Stimulated activated CD8-positive, alpha-beta memory T cell treated with anti-CD3 and anti-CD28 coated beads, Interleukin-4, amount 100 ng/mL, for 24 hours (primary cell): ENCODE results near the gene DDX27.
"Not testable (repeated sequence)": the region's sequence is repeated elsewhere in the genome, so short reads cannot be mapped to it uniquely, and the experiment has no call there.

Experiments used
- DNase-seq: peaks from one replicate; pipeline ENCODE4 v3.0.0-alpha.2; 2020; ENCODE audit warnings: low read depth

DDX27 gene

GRCh38 chr20:49219091-49219923 is at the start of gene DDX27:
TSS of gene DDX27 (plus strand) at chr20:49219416. CDS start at chr20:49219449, 33 bp downstream.
- DNase-seq = peak; percentile 92

- no peak for DNase-seq
Measured at GRCh38 chr20:49169547-49169946, 49.7 kb upstream of the DDX27 start.

- no peak for DNase-seq
Measured at GRCh38 chr20:49170714-49171113, 48.5 kb upstream of the DDX27 start.

- no peak for DNase-seq
Measured at GRCh38 chr20:49171909-49172308, 47.3 kb upstream of the DDX27 start.

GRCh38 chr20:49172413-49172812 is 46.8 kb upstream of the DDX27 start:
- DNase-seq = no peak

- no peak for DNase-seq
Measured at GRCh38 chr20:49174183-49174582, 45.0 kb upstream of the DDX27 start.

- no peak for DNase-seq
Measured at GRCh38 chr20:49179368-49180277, 39.6 kb upstream of the DDX27 start.

GRCh38 chr20:49181265-49181877 is 37.8 kb upstream of the DDX27 start:
- no peak for DNase-seq

- no peak for DNase-seq
Measured at GRCh38 chr20:49183444-49183843, 35.8 kb upstream of the DDX27 start.

- not testable (repeated sequence) for DNase-seq
Measured at GRCh38 chr20:49184084-49184501, 35.1 kb upstream of the DDX27 start.

GRCh38 chr20:49184691-49185070 is 34.5 kb upstream of the DDX27 start:
- DNase-seq = no peak

GRCh38 chr20:49185071-49185761 is 34.0 kb upstream of the DDX27 start:
- DNase-seq = no peak

GRCh38 chr20:49186535-49187329 is 32.5 kb upstream of the DDX27 start:
- peak; percentile 46 for DNase-seq

- DNase-seq = no peak
Measured at GRCh38 chr20:49187330-49187850, 31.8 kb upstream of the DDX27 start.

GRCh38 chr20:49187851-49188641 is 31.2 kb upstream of the DDX27 start, which contains the start of gene STAU1:
TSS of gene STAU1 (minus strand) at chr20:49188334. CDS start at chr20:49166201, 22,133 bp downstream.
- peak; percentile 88 for DNase-seq

GRCh38 chr20:49192944-49193518 is 26.2 kb upstream of the DDX27 start:
- not testable (repeated sequence) for DNase-seq

- DNase-seq = no peak
Measured at GRCh38 chr20:49199729-49200293, 19.4 kb upstream of the DDX27 start.

- no peak for DNase-seq
Measured at GRCh38 chr20:49203011-49203410, 16.2 kb upstream of the DDX27 start.

GRCh38 chr20:49203746-49204145 is 15.5 kb upstream of the DDX27 start:
- no peak for DNase-seq
